Lung (tissue), 12 donors: ENCODE data around the gene ZEB1. TPM values are rescaled to one million over a fixed set of nuclear protein-coding genes. Genes with fewer than 3 reads are reported as not detected.
A peak's percentile ranks its signal among the peaks of the same experiment; 100 is the strongest.

Experiments used
- ATAC-seq: fragments of 200-7000 bp; cut with Tn5 transposase; one replicate; pipeline ENCODE4 v1.9.1; 2020; ENCODE audit warnings: moderate number of reproducible peaks; ENCODE audit not compliant: insufficient read depth, low FRiP score
- DNase-seq, 3 donors: peaks; one replicate each; pipeline ENCODE4 v3.0.0-alpha.2; 2013 to 2017
- H3K27ac ChIP-seq, 2 donors: one replicate each; pipeline ENCODE4 v1.5.1; 2013; ENCODE audit warnings: mild to moderate bottlenecking in 2 of 2, moderate library complexity in 2 of 2, control low read depth in 1 of 2, inconsistent platforms in 1 of 2, low read depth in 1 of 2, low read length in 1 of 2
- H3K27me3 ChIP-seq, 3 donors: one replicate each; pipeline ENCODE4 v1.5.1; 2013; ENCODE audit warnings: low read length in 2 of 3; ENCODE audit not compliant: control insufficient read depth in 3 of 3, insufficient read depth in 3 of 3
- H3K36me3 ChIP-seq, 4 donors: one replicate each; pipeline ENCODE4 v1.5.1; 2013; ENCODE audit warnings: low read length in 4 of 4, mild to moderate bottlenecking in 1 of 4, moderate library complexity in 1 of 4; ENCODE audit not compliant: control insufficient read depth in 4 of 4, insufficient read depth in 4 of 4
- H3K4me1 ChIP-seq, 5 donors: one replicate each; pipeline ENCODE4 v1.5.1; 2013; ENCODE audit warnings: low read length in 5 of 5, mild to moderate bottlenecking in 2 of 5, moderate library complexity in 1 of 5; ENCODE audit not compliant: control insufficient read depth in 5 of 5, insufficient read depth in 5 of 5
- H3K4me3 ChIP-seq: one replicate; pipeline ENCODE4 v1.5.1; 2013; ENCODE audit warnings: mild to moderate bottlenecking, control low read depth, moderate library complexity
- H3K9ac ChIP-seq, 2 donors: one replicate each; pipeline ENCODE4 v1.5.1; 2013; ENCODE audit warnings: low read length in 2 of 2, control low read depth in 1 of 2; ENCODE audit not compliant: insufficient read depth in 1 of 2
- H3K9me3 ChIP-seq, 4 donors: one replicate each; pipeline ENCODE4 v1.5.1; 2013; ENCODE audit warnings: low read length in 3 of 4, mild to moderate bottlenecking in 1 of 4, moderate library complexity in 1 of 4; ENCODE audit not compliant: control insufficient read depth in 4 of 4, insufficient read depth in 3 of 4
- WGBS, 2 donors: extraction: QIAGEN DNeasy Blood & Tissue Kit; methylation state at CpG; one replicate each; pipeline ENCODE4 v1.1.7; 2013; 5-methylcytosine and 5-hydroxymethylcytosine counted together
- polyA plus RNA-seq, 2 donors: library from polyadenylated mRNA; stranded (reverse); fragments of 200-250 nt; gene quantifications; one replicate each; pipeline ENCODE4 v1.2.1, GENCODE V29; 2013
- total RNA-seq, 2 donors: library from RNA; depleted of rRNA in 1 of 2; stranded (reverse); fragments of >200 nt in 1 of 2; gene quantifications; one replicate each; pipeline ENCODE4 v1.2.1, GENCODE V29; 2014 to 2021
- TF ChIP-seq, protein P1 (sequence below): IDR thresholded peaks from 2 replicates; pipeline ENCODE4 v1.5.1; 2012; ENCODE audit warnings: mild to moderate bottlenecking; ENCODE audit errors: control extremely low read depth, extremely low read depth
- donor health status: control.
- donor health status: control.
- donor health status: Bipolar disorder and iron deficiency.
- donor health status: healthy.
- donor health status: DM: yes; HTN: yes; CAD: no.

The ZEB1 gene
- total and polyA plus RNA-seq, 4 donors = 8.4 to 86.9 (median 19.5) TPM

DNA sequence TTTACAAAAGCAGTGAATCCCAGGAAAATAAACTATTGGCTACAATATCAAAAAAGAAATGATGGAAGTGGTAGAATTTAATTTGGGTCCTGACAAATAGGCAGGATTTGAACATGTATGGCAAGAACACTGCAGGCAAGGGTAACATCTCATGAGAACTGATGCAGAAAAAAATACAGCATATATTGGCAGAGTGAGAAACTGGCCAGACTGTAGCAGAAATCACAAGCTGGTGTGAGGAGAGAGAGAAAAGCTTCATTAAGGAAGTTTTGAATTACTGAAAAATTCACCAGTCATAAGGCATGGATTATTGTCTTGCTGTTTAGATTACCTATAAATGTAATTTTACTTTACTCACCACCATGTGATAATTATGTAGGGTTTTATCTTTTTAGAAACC is 77.4 kb downstream of the ZEB1 start:
- H3K9ac ChIP-seq = no peak overlapping the region
- peaks cover 0 to 14% (median 0%) of the 10 kb centered on the region in 5 donors for H3K4me1 ChIP-seq
- H3K36me3 ChIP-seq = peaks cover 0 to 2% (median 0%) of the 10 kb centered on the region in 4 donors
- no peak for ATAC-seq
- peak overlapping the region in 1 of 2 donors; percentile 61 for H3K27ac ChIP-seq
- H3K27me3 ChIP-seq = no peaks in the 10 kb centered on the region
- H3K4me3 ChIP-seq = no peak overlapping the region
- TF ChIP-seq, protein P1, sequence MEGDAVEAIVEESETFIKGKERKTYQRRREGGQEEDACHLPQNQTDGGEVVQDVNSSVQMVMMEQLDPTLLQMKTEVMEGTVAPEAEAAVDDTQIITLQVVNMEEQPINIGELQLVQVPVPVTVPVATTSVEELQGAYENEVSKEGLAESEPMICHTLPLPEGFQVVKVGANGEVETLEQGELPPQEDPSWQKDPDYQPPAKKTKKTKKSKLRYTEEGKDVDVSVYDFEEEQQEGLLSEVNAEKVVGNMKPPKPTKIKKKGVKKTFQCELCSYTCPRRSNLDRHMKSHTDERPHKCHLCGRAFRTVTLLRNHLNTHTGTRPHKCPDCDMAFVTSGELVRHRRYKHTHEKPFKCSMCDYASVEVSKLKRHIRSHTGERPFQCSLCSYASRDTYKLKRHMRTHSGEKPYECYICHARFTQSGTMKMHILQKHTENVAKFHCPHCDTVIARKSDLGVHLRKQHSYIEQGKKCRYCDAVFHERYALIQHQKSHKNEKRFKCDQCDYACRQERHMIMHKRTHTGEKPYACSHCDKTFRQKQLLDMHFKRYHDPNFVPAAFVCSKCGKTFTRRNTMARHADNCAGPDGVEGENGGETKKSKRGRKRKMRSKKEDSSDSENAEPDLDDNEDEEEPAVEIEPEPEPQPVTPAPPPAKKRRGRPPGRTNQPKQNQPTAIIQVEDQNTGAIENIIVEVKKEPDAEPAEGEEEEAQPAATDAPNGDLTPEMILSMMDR = no peak
- no peak for DNase-seq
- H3K9me3 ChIP-seq = no peaks in the 10 kb centered on the region

DNA sequence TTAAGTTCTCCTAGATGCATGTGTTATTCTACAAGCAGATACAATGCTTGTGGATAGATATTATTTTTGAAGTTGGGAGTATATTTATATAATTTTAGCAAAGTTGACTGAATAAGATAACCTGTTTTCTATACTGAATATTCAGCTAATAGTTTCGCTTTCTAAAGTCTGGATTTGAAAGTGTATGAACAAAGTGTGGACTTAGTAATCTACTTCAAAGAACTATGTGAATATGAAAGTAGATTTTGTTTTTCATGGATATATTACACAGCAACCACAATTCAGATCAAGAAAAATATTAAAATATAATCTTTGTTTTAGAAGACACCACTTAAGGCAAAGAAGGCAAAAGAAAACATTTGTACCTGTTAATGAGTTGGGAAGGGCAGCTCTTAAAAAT is 78.8 kb downstream of the ZEB1 start:
- Histone ChIP-seq H3K4me1 (peaks cover 0 to 19% (median 0%) of the 10 kb centered on the region in 5 donors), H3K27me3 (no peaks in the 10 kb centered on the region), H3K27ac (no peak overlapping the region), H3K9ac (no peak overlapping the region), H3K9me3 (no peaks in the 10 kb centered on the region), H3K36me3 (peaks cover 0 to 2% (median 0%) of the 10 kb centered on the region in 4 donors), H3K4me3 (no peak overlapping the region)
- WGBS, 2 donors = 98 to 100% methylated on average over 1 of the region's 1 CpG
- TF ChIP-seq, protein P1 = no peak
- no peak for DNase-seq
- ATAC-seq = no peak

DNA sequence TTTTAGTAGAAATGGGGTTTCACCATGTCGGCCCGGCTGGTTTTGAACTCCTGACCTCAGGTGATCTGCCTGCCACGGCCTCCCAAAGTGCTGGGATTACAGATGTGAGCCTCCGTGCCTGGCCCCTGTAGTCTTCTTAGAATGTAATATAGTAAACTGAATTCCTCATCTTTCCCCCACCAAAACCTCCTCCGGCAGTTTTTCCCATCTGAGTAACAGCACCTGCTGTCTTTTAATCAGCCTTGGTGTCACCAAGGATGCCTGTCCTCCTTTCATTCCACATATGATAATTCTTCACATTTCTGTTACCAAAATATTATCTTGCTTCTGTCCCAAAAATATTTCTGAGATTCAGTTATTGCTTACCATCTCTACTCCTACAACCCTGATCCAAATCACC is 80.2 kb downstream of the ZEB1 start:
- Histone ChIP-seq H3K36me3 (peaks cover 0 to under 1% (median 0%) of the 10 kb centered on the region in 4 donors), H3K27ac (peak overlapping the region in 1 of 2 donors; percentile 75), H3K4me1 (peaks cover 0 to 19% (median 0%) of the 10 kb centered on the region in 5 donors), H3K4me3 (no peak overlapping the region), H3K27me3 (no peaks in the 10 kb centered on the region), H3K9me3 (no peaks in the 10 kb centered on the region), H3K9ac (no peak overlapping the region)
- no peak for DNase-seq
- TF ChIP-seq, protein P1 = no peak
- no peak for ATAC-seq
- WGBS, 2 donors = 97 to 98% methylated on average over 5 of the region's 5 CpGs

GRCh38 chr10:31399631-31400030 is 80.6 kb downstream of the ZEB1 start:
- no peaks in the 10 kb centered on the region for H3K36me3 ChIP-seq
- no peak for ATAC-seq
- TF ChIP-seq, protein P1 = no peak

More at GRCh38 chr10:31399631-31400030, 80.6 kb downstream of the ZEB1 start:
- H3K4me3 ChIP-seq = no peak overlapping the region
- peak overlapping the region in 1 of 2 donors; percentile 75 for H3K27ac ChIP-seq
- DNase-seq = no peak
- H3K9ac ChIP-seq = no peak overlapping the region
- no peaks in the 10 kb centered on the region for H3K9me3 ChIP-seq
- H3K4me1 ChIP-seq = peaks cover 0 to 21% (median 0%) of the 10 kb centered on the region in 5 donors
- no peaks in the 10 kb centered on the region for H3K27me3 ChIP-seq
